NCI-H1048 (cell line): ENCODE results near the gene NLN.
"Not testable (repeated sequence)": the region's sequence is repeated elsewhere in the genome, so short reads cannot be mapped to it uniquely, and the experiment has no call there.

Source experiments
- DNase-seq: peaks from one replicate; lab custom pipeline; 2025; lab: John Stamatoyannopoulos, UW

NLN gene

GRCh38 chr5:65732046-65732445, 10.0 kb downstream of the NLN start:
- DNase-seq: not testable (repeated sequence)

- not testable (repeated sequence) for DNase-seq
Measured at GRCh38 chr5:65734196-65734775, 12.3 kb downstream of the NLN start.

- DNase-seq: no peak
Measured at GRCh38 chr5:65734921-65735320, 12.9 kb downstream of the NLN start.

- no peak for DNase-seq
Measured at GRCh38 chr5:65736011-65736410, 14.0 kb downstream of the NLN start.

- DNase-seq: no peak
Measured at GRCh38 chr5:65737842-65738241, 15.8 kb downstream of the NLN start.

- no peak for DNase-seq
Measured at GRCh38 chr5:65738305-65738704, 16.3 kb downstream of the NLN start.

- DNase-seq: no peak
Measured at GRCh38 chr5:65739162-65739561, 17.2 kb downstream of the NLN start.

- no peak for DNase-seq
Measured at GRCh38 chr5:65742565-65743231, 20.7 kb downstream of the NLN start.

- no peak for DNase-seq
Measured at GRCh38 chr5:65749221-65749844, 27.3 kb downstream of the NLN start.

- no peak for DNase-seq
Measured at GRCh38 chr5:65749956-65750355, 28.0 kb downstream of the NLN start.

GRCh38 chr5:65750938-65751337, 28.9 kb downstream of the NLN start:
- no peak for DNase-seq

GRCh38 chr5:65753189-65753588, 31.2 kb downstream of the NLN start:
- DNase-seq: no peak

GRCh38 chr5:65758546-65759144, 36.6 kb downstream of the NLN start:
- no peak for DNase-seq

GRCh38 chr5:65760504-65761275, 38.7 kb downstream of the NLN start:
- no peak for DNase-seq

- no peak for DNase-seq
Measured at GRCh38 chr5:65762234-65762633, 40.2 kb downstream of the NLN start.

- no peak for DNase-seq
Measured at GRCh38 chr5:65765582-65765981, 43.6 kb downstream of the NLN start.

- no peak for DNase-seq
Measured at GRCh38 chr5:65766175-65766574, 44.2 kb downstream of the NLN start.

GRCh38 chr5:65766781-65767180, 44.8 kb downstream of the NLN start:
- no peak for DNase-seq

- DNase-seq: no peak
Measured at GRCh38 chr5:65767565-65767964, 45.6 kb downstream of the NLN start.

- no peak for DNase-seq
Measured at GRCh38 chr5:65768723-65769346, 46.8 kb downstream of the NLN start.

GRCh38 chr5:65769539-65769938, 47.5 kb downstream of the NLN start:
- no peak for DNase-seq

- no peak for DNase-seq
Measured at GRCh38 chr5:65771266-65771665, 49.3 kb downstream of the NLN start.
